ENCODE data around the gene LCN2. TPM values are rescaled to one million over a fixed set of nuclear protein-coding genes. Genes with fewer than 3 reads are reported as not detected.

Gene LCN2
- total RNA-seq, 1 experiment from 2014 or later, result not detected

- no peak for TF ChIP-seq EZH2 (IDR thresholded peaks at IDR 0.05; ENCODE audit: borderline replicate concordance, low read depth, low read length, poor library complexity, severe bottlenecking)
- no peak for TF ChIP-seq CTCF (conservative IDR thresholded peaks at IDR 0.05; ENCODE audit: low read depth, low read length)
- POLR2A ChIA-PET (ENCODE audit: low non-redundant PET), result no interaction called here
- intact Hi-C loops (cut with micrococcal nuclease; ENCODE audit: unreplicated experiment), result no loop called here
- Histone ChIP-seq H3K9me3 (ENCODE audit: low read depth, low read length, poor library complexity, severe bottlenecking) (no peaks in the 10 kb centered on the region), H3K36me3 (ENCODE audit: insufficient read depth, low read length, poor library complexity, severe bottlenecking) (no peaks in the 10 kb centered on the region), H3K27ac (ENCODE audit: low read depth, low read length, poor library complexity, severe bottlenecking) (no peak overlapping the region), H3K27me3 (replicated peaks; ENCODE audit: insufficient read depth, low read depth, low read length, poor library complexity) (no peaks in the 10 kb centered on the region), H3K4me3 (ENCODE audit: low read depth, low read length, poor library complexity, severe bottlenecking) (no peak overlapping the region), H3K4me1 (ENCODE audit: insufficient read depth, low read length, poor library complexity, severe bottlenecking) (no peaks in the 10 kb centered on the region)
- DNase-seq (ENCODE audit: low spot score), result no peak
- CTCF ChIA-PET, result interaction anchor here (1.0 kb wide), 1 partner anchor 28 kb away, joined by 3 read pairs; no protein-coding TSS in a partner anchor
- no TSS peak for BruUV-seq (replicated peaks)
These were observed 3.3 kb upstream of the LCN2 start for GRCh38 chr9:128145951-128146351.

DNA sequence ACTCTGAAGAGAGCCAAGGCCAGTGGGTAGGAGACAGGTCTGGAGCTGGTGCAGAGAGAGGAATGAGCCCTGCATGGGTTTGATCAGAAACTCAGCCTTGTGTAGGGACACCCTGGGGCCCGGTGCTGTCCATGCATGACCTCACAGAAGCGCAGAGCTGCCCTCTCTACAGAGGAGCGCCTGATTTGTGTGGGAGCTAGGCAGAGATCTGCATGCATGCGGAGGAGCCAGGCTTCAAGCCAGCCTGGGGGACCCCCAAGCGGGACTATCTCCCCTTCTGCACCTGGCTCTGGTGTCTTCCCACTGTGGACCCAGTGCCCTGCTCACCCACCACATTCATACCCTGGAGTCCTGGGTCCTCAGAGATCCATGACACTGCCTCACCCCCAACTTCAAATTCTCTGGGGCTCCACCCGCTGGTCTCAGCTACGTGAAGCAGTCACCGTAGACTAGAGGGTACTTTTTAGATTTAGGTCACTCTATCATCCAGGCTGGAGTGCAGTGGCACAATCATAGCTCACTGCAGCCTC, 2.6 kb upstream of the LCN2 start:
- H3K27ac ChIP-seq (ENCODE audit: low read depth, low read length, poor library complexity, severe bottlenecking), result no peak overlapping the region
- DNase-seq (ENCODE audit: low spot score), result no peak
- no TSS peak for BruUV-seq (replicated peaks)
- H3K4me3 ChIP-seq (ENCODE audit: low read depth, low read length, poor library complexity, severe bottlenecking), result no peak overlapping the region
- H3K9me3 ChIP-seq (ENCODE audit: low read depth, low read length, poor library complexity, severe bottlenecking), result no peaks in the 10 kb centered on the region
- no peaks in the 10 kb centered on the region for H3K27me3 ChIP-seq (replicated peaks; ENCODE audit: insufficient read depth, low read depth, low read length, poor library complexity)
- H3K4me1 ChIP-seq (ENCODE audit: insufficient read depth, low read length, poor library complexity, severe bottlenecking), result no peaks in the 10 kb centered on the region
- POLR2A ChIA-PET (ENCODE audit: low non-redundant PET), result no interaction called here
- no peaks in the 10 kb centered on the region for H3K36me3 ChIP-seq (ENCODE audit: insufficient read depth, low read length, poor library complexity, severe bottlenecking)
- TF ChIP-seq EZH2 (IDR thresholded peaks at IDR 0.05; ENCODE audit: borderline replicate concordance, low read depth, low read length, poor library complexity, severe bottlenecking), result no peak
- no peak for TF ChIP-seq CTCF (conservative IDR thresholded peaks at IDR 0.05; ENCODE audit: low read depth, low read length)
- CTCF ChIA-PET, result interaction anchor here (1.0 kb wide), 1 partner anchor 29 kb away, joined by 3 read pairs; no protein-coding TSS in a partner anchor
- intact Hi-C loops (cut with micrococcal nuclease; ENCODE audit: unreplicated experiment), result no loop called here

DNA sequence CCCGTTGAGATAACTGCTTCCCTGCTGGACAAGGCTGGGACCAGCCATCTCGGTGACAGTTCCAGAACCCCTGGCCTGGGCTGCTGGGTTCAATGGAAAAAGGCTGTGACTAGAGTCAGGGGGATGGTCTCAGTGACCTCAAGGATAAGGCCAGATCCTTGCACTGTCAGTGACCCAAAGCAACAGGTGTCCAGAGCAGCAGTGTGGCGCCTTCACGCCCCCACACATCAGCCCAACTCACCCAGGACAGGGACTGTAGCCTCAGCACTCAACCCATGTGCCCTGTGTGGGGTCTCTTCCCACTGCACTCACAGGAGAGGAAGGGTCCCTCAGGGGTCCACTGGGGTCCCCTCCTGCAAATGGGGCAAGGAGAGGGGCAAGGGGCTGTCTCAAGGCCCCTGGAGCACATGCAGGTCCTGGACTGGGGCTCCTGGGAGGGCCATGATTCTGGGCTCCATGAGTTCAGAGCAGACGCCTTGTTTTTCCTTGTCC, 698 bp upstream of the LCN2 start:
- BruUV-seq (replicated peaks), result no TSS peak
- ChIA-PET CTCF (no interaction called here), POLR2A (ENCODE audit: low non-redundant PET) (no interaction called here)
- Histone ChIP-seq H3K27ac (ENCODE audit: low read depth, low read length, poor library complexity, severe bottlenecking) (no peak overlapping the region), H3K36me3 (ENCODE audit: insufficient read depth, low read length, poor library complexity, severe bottlenecking) (no peaks in the 10 kb centered on the region), H3K9me3 (ENCODE audit: low read depth, low read length, poor library complexity, severe bottlenecking) (no peaks in the 10 kb centered on the region), H3K27me3 (replicated peaks; ENCODE audit: insufficient read depth, low read depth, low read length, poor library complexity) (no peaks in the 10 kb centered on the region), H3K4me3 (ENCODE audit: low read depth, low read length, poor library complexity, severe bottlenecking) (no peak overlapping the region), H3K4me1 (ENCODE audit: insufficient read depth, low read length, poor library complexity, severe bottlenecking) (no peaks in the 10 kb centered on the region)
- no peak for DNase-seq (ENCODE audit: low spot score)
- TF ChIP-seq CTCF (conservative IDR thresholded peaks at IDR 0.05; ENCODE audit: low read depth, low read length) (no peak), EZH2 (IDR thresholded peaks at IDR 0.05; ENCODE audit: borderline replicate concordance, low read depth, low read length, poor library complexity, severe bottlenecking) (no peak)
- intact Hi-C loops (cut with micrococcal nuclease; ENCODE audit: unreplicated experiment), result no loop called here
